ENCODE data around the gene ATF7IP2.
"Not testable (repeated sequence)": the region's sequence is repeated elsewhere in the genome, so short reads cannot be mapped to it uniquely, and the experiment has no call there.

The ATF7IP2 gene

GRCh38 chr16:10343124-10343760 is 42.6 kb upstream of the ATF7IP2 start:
- Histone ChIP-seq H3K4me3 (ENCODE audit: low read length, poor library complexity, severe bottlenecking) (no peak overlapping the region), H3K4me1 (ENCODE audit: insufficient read depth, low read length, poor library complexity, severe bottlenecking) (no peaks in the 10 kb centered on the region), H3K9me3 (ENCODE audit: insufficient read depth, low read depth, low read length) (no peaks in the 10 kb centered on the region), H3K9me2 (replicated peaks; ENCODE audit: low read depth, low read length) (no peaks in the 10 kb centered on the region), H3K9ac (ENCODE audit: low read depth, low read length, poor library complexity, severe bottlenecking) (no peak overlapping the region), H3K36me3 (ENCODE audit: insufficient read depth, low read length) (no peaks in the 10 kb centered on the region), H4K20me1 (ENCODE audit: insufficient read depth, low read length, poor library complexity, severe bottlenecking) (no peaks in the 10 kb centered on the region), H2AFZ (ENCODE audit: low read length) (no peak overlapping the region), H3K4me2 (ENCODE audit: low read depth, low read length, poor library complexity, severe bottlenecking) (no peak overlapping the region), H3K79me2 (ENCODE audit: insufficient read depth, low read length) (no peaks in the 10 kb centered on the region), H3K27me3 (ENCODE audit: insufficient read depth, low read length, poor library complexity, severe bottlenecking) (no peaks in the 10 kb centered on the region), H3F3A (ENCODE audit: low read depth) (no peaks in the 10 kb centered on the region)
- TF ChIP-seq CTCF (conservative IDR thresholded peaks at IDR 0.05; ENCODE audit: low read length): no peak

- H3K9ac ChIP-seq (ENCODE audit: low read depth, low read length, poor library complexity, severe bottlenecking); H3K4me1 ChIP-seq (ENCODE audit: insufficient read depth, low read length, poor library complexity, severe bottlenecking); H3K4me2 ChIP-seq (ENCODE audit: low read depth, low read length, poor library complexity, severe bottlenecking); H3K9me3 ChIP-seq (ENCODE audit: insufficient read depth, low read depth, low read length); H3K27me3 ChIP-seq (ENCODE audit: insufficient read depth, low read length, poor library complexity, severe bottlenecking); H3F3A ChIP-seq (ENCODE audit: low read depth); H3K36me3 ChIP-seq (ENCODE audit: insufficient read depth, low read length); H3K9me2 ChIP-seq (replicated peaks; ENCODE audit: low read depth, low read length); H4K20me1 ChIP-seq (ENCODE audit: insufficient read depth, low read length, poor library complexity, severe bottlenecking); H3K79me2 ChIP-seq (ENCODE audit: insufficient read depth, low read length); H3K4me3 ChIP-seq (ENCODE audit: low read length, poor library complexity, severe bottlenecking); H2AFZ ChIP-seq (ENCODE audit: low read length): not testable (repeated sequence)
Measured at GRCh38 chr16:10344699-10345098, 41.2 kb upstream of the ATF7IP2 start.

GRCh38 chr16:10345629-10346028 is 40.2 kb upstream of the ATF7IP2 start:
- Histone ChIP-seq H3F3A (ENCODE audit: low read depth) (no peaks in the 10 kb centered on the region), H4K20me1 (ENCODE audit: insufficient read depth, low read length, poor library complexity, severe bottlenecking) (no peaks in the 10 kb centered on the region), H3K4me2 (ENCODE audit: low read depth, low read length, poor library complexity, severe bottlenecking) (no peak overlapping the region), H3K27me3 (ENCODE audit: insufficient read depth, low read length, poor library complexity, severe bottlenecking) (no peaks in the 10 kb centered on the region), H3K9ac (ENCODE audit: low read depth, low read length, poor library complexity, severe bottlenecking) (no peak overlapping the region), H3K4me1 (ENCODE audit: insufficient read depth, low read length, poor library complexity, severe bottlenecking) (no peaks in the 10 kb centered on the region), H3K36me3 (ENCODE audit: insufficient read depth, low read length) (no peaks in the 10 kb centered on the region), H2AFZ (ENCODE audit: low read length) (no peak overlapping the region), H3K4me3 (ENCODE audit: low read length, poor library complexity, severe bottlenecking) (no peak overlapping the region), H3K79me2 (ENCODE audit: insufficient read depth, low read length) (no peaks in the 10 kb centered on the region), H3K9me2 (replicated peaks; ENCODE audit: low read depth, low read length) (no peaks in the 10 kb centered on the region), H3K9me3 (ENCODE audit: insufficient read depth, low read depth, low read length) (no peaks in the 10 kb centered on the region)
- TF ChIP-seq EZH2phosphoT487 (IDR thresholded peaks at IDR 0.05; ENCODE audit: borderline replicate concordance) (no peak), CTCF (conservative IDR thresholded peaks at IDR 0.05; ENCODE audit: low read length) (no peak)

GRCh38 chr16:10349851-10350250 is 36.0 kb upstream of the ATF7IP2 start:
- no peaks in the 10 kb centered on the region for H3K79me2 ChIP-seq (ENCODE audit: insufficient read depth, low read length)
- H3K36me3 ChIP-seq (ENCODE audit: insufficient read depth, low read length): no peaks in the 10 kb centered on the region
- H3K4me2 ChIP-seq (ENCODE audit: low read depth, low read length, poor library complexity, severe bottlenecking): no peak overlapping the region
- no peaks in the 10 kb centered on the region for H4K20me1 ChIP-seq (ENCODE audit: insufficient read depth, low read length, poor library complexity, severe bottlenecking)
- TF ChIP-seq EZH2phosphoT487 (IDR thresholded peaks at IDR 0.05; ENCODE audit: borderline replicate concordance) (no peak), CTCF (conservative IDR thresholded peaks at IDR 0.05; ENCODE audit: low read length) (no peak)
- H3K9me2 ChIP-seq (replicated peaks; ENCODE audit: low read depth, low read length): no peaks in the 10 kb centered on the region
- H3K9me3 ChIP-seq (ENCODE audit: insufficient read depth, low read depth, low read length): no peaks in the 10 kb centered on the region
- no peaks in the 10 kb centered on the region for H3F3A ChIP-seq (ENCODE audit: low read depth)
- H3K9ac ChIP-seq (ENCODE audit: low read depth, low read length, poor library complexity, severe bottlenecking): no peak overlapping the region
- H3K4me1 ChIP-seq (ENCODE audit: insufficient read depth, low read length, poor library complexity, severe bottlenecking): no peaks in the 10 kb centered on the region
- no peak overlapping the region for H3K4me3 ChIP-seq (ENCODE audit: low read length, poor library complexity, severe bottlenecking)
- H3K27me3 ChIP-seq (ENCODE audit: insufficient read depth, low read length, poor library complexity, severe bottlenecking): no peaks in the 10 kb centered on the region
- no peak overlapping the region for H2AFZ ChIP-seq (ENCODE audit: low read length)

Measured in Loucy (cell line).